Measurements from ENCODE around the gene TBC1D14. TPM values are rescaled to one million over a fixed set of nuclear protein-coding genes. Genes with fewer than 3 reads are reported as not detected.

The TBC1D14 gene
- total RNA-seq, 2 experiments from 2014 or later = 23.6 to 24.6 TPM

- no peaks in the 10 kb centered on the region for H3K9me3 Mint-ChIP-seq
- DNase-seq = peak; percentile 53
- CTCF ChIA-PET = interaction anchor here (0.7 to 8.2 kb wide), 10 partner anchors 9 to 326 kb away, joined by 3 to 155 read pairs (median 6); partner anchors contain the start of gene GRPEL1
- peak within 1 kb of the TSS; percentile 89 for H3K4me3 Mint-ChIP-seq
- peaks cover 44% of the 10 kb centered on the region for H3K4me1 Mint-ChIP-seq (ENCODE audit: low read depth)
- peak within 1 kb of the TSS; percentile 46 for H3K27ac Mint-ChIP-seq
- H3K36me3 Mint-ChIP-seq (ENCODE audit: low read depth) = no peaks in the 10 kb centered on the region
- intact Hi-C loops (cut with micrococcal nuclease) = loop anchor here (1.0 to 2.0 kb wide), 8 partner anchors 25 to 369 kb away; partner anchors contain the start of genes BLOC1S4, GRPEL1, KIAA0232 and TBC1D14
- H3K27me3 Mint-ChIP-seq (ENCODE audit: low read depth) = no peaks in the 10 kb centered on the region
Observed at GRCh38 chr4:7043284-7044136, 133.9 kb downstream of the TBC1D14 start, which contains the start of gene TADA2B. Gene TADA2B, plus strand, starts transcription at chr4:7043372. Its CDS starts 208 bp downstream, at chr4:7043580.

DNA sequence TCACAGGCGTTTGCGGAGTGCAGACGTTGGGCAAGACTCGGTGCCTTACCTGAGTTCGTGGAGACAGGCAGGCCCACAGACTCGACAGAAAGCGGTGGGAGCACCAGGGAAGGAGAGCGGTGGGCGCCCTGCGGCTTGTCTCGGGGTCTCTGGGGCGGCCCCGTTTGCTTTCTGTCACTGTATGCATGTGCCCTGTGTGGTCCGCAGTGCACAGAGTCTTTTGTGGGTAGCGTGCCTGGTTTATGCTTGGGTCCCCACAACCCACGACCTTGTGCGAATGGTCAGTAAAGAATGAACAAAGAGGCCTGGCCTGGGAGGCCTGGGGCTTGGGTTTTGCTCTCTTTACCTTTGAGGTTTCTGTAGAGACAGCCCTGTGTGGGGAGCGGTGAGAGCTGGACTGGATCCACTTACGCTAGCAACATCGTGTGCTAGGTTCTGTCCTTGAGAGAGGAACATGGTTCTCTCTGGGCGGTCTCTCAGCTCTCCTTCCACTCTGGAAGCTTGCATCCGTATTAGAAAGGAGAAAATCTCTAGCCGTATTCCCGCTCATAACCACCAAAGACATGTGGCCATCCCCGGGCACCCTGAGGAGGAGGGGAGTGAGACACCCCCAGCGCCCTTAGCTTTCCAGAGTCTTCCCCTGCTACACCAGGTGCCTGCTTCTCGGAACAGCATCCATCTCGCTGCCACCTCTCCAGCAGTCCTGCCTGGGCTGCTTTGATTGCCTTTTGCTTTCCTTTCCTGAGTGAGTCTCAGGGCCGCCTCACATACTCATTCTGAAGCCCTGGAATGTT, 134.7 kb downstream of the TBC1D14 start:
- Mint-ChIP-seq H3K9me3 (no peaks in the 10 kb centered on the region), H3K27me3 (ENCODE audit: low read depth) (no peaks in the 10 kb centered on the region), H3K4me1 (ENCODE audit: low read depth) (peaks cover 50% of the 10 kb centered on the region), H3K36me3 (ENCODE audit: low read depth) (no peaks in the 10 kb centered on the region), H3K4me3 (peak overlapping the region; percentile 87), H3K27ac (peak overlapping the region; percentile 46)
- CTCF ChIA-PET = interaction anchor here (1.1 to 8.2 kb wide), 5 partner anchors 8 to 70 kb away, joined by 5 to 155 read pairs (median 8); partner anchors contain the start of gene GRPEL1
- intact Hi-C loops (cut with micrococcal nuclease) = loop anchor here (1.0 kb wide), 1 partner anchor 370 kb away; a partner anchor contains a TSS
- DNase-seq = no peak

- Mint-ChIP-seq H3K9me3 (no peaks in the 10 kb centered on the region), H3K4me3 (peak overlapping the region; percentile 87), H3K27me3 (ENCODE audit: low read depth) (no peaks in the 10 kb centered on the region), H3K27ac (peak overlapping the region; percentile 25), H3K4me1 (ENCODE audit: low read depth) (peaks cover 56% of the 10 kb centered on the region), H3K36me3 (ENCODE audit: low read depth) (no peaks in the 10 kb centered on the region)
- intact Hi-C loops (cut with micrococcal nuclease) = no loop called here
- no peak for DNase-seq
- CTCF ChIA-PET = interaction anchor here (0.7 to 8.2 kb wide), 4 partner anchors 10 to 71 kb away, joined by 3 to 155 read pairs (median 8); partner anchors contain the start of gene GRPEL1
Observed at GRCh38 chr4:7045553-7045952, 135.9 kb downstream of the TBC1D14 start.

- no peaks in the 10 kb centered on the region for H3K36me3 Mint-ChIP-seq (ENCODE audit: low read depth)
- CTCF ChIA-PET = interaction anchor here (0.7 to 8.2 kb wide), 3 partner anchors 9 to 72 kb away, joined by 3 to 155 read pairs (median 3); partner anchors contain the start of gene GRPEL1
Observed at GRCh38 chr4:7045961-7046921, 136.6 kb downstream of the TBC1D14 start.

DNA sequence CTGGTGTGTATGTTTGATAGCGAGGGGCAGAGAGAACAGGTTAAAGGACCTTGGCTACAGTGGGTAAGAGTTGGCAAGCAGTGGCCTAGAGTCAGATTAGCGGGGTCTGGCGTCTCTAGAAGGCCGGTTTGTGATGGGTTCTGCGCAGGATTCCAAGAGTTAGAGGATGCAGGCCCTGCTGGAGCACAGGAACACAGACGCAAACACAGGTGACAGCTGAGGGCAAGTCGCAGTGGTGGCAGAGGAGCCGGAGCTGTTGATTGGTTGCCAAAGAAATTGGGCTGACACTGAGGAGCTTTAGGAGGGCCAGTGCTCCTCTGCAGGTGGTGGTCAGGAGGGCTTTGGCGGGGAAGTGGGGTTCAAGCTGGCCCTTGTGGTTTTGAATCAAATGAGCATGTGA, 137.3 kb downstream of the TBC1D14 start:
- no peaks in the 10 kb centered on the region for H3K27me3 Mint-ChIP-seq (ENCODE audit: low read depth)
- intact Hi-C loops (cut with micrococcal nuclease) = no loop called here
- no peak for DNase-seq
- peak overlapping the region; percentile 44 for H3K27ac Mint-ChIP-seq
- peaks cover 54% of the 10 kb centered on the region for H3K4me1 Mint-ChIP-seq (ENCODE audit: low read depth)
- no peak overlapping the region for H3K4me3 Mint-ChIP-seq
- H3K9me3 Mint-ChIP-seq = no peaks in the 10 kb centered on the region
- H3K36me3 Mint-ChIP-seq (ENCODE audit: low read depth) = no peaks in the 10 kb centered on the region
- CTCF ChIA-PET = interaction anchor here (0.6 to 8.2 kb wide), 2 partner anchors 21 to 130 kb away, joined by 3 to 155 read pairs; partner anchors contain the start of gene GRPEL1

More at GRCh38 chr4:7045961-7046921, 136.6 kb downstream of the TBC1D14 start:
- H3K27me3 Mint-ChIP-seq (ENCODE audit: low read depth) = no peaks in the 10 kb centered on the region
- no peak for DNase-seq
- H3K4me3 Mint-ChIP-seq = peak overlapping the region; percentile 87
- H3K9me3 Mint-ChIP-seq = no peaks in the 10 kb centered on the region
- intact Hi-C loops (cut with micrococcal nuclease) = no loop called here
- peaks cover 56% of the 10 kb centered on the region for H3K4me1 Mint-ChIP-seq (ENCODE audit: low read depth)
- H3K27ac Mint-ChIP-seq = peak overlapping the region; percentile 9

GRCh38 chr4:7048642-7049041, 139.0 kb downstream of the TBC1D14 start:
- intact Hi-C loops (cut with micrococcal nuclease) = no loop called here
- no peak overlapping the region for H3K27ac Mint-ChIP-seq
- H3K36me3 Mint-ChIP-seq (ENCODE audit: low read depth) = no peaks in the 10 kb centered on the region
- peaks cover 62% of the 10 kb centered on the region for H3K4me1 Mint-ChIP-seq (ENCODE audit: low read depth)
- H3K9me3 Mint-ChIP-seq = no peaks in the 10 kb centered on the region
- DNase-seq = no peak
- H3K4me3 Mint-ChIP-seq = no peak overlapping the region
- no peaks in the 10 kb centered on the region for H3K27me3 Mint-ChIP-seq (ENCODE audit: low read depth)
- CTCF ChIA-PET = interaction anchor here (2.1 kb wide), 1 partner anchor 22 kb away, joined by 9 read pairs; no protein-coding TSS in a partner anchor

- CTCF ChIA-PET = interaction anchor here (1.3 to 2.1 kb wide), 2 partner anchors 14 to 21 kb away, joined by 3 to 9 read pairs; no protein-coding TSS in a partner anchor
- H3K36me3 Mint-ChIP-seq (ENCODE audit: low read depth) = peaks cover 3% of the 10 kb centered on the region
- no peak overlapping the region for H3K27ac Mint-ChIP-seq
- DNase-seq = no peak
- H3K4me1 Mint-ChIP-seq (ENCODE audit: low read depth) = peaks cover 64% of the 10 kb centered on the region
- no peaks in the 10 kb centered on the region for H3K9me3 Mint-ChIP-seq
- intact Hi-C loops (cut with micrococcal nuclease) = no loop called here
- H3K27me3 Mint-ChIP-seq (ENCODE audit: low read depth) = no peaks in the 10 kb centered on the region
- no peak overlapping the region for H3K4me3 Mint-ChIP-seq
Observed at GRCh38 chr4:7049295-7049694, 139.7 kb downstream of the TBC1D14 start.

- H3K4me1 Mint-ChIP-seq (ENCODE audit: low read depth) = peaks cover 60% of the 10 kb centered on the region
- CTCF ChIA-PET = interaction anchor here (0.9 to 2.1 kb wide), 3 partner anchors 13 to 21 kb away, joined by 3 to 9 read pairs (median 3); no protein-coding TSS in a partner anchor
- no peak for DNase-seq
- H3K4me3 Mint-ChIP-seq = no peak overlapping the region
- no peaks in the 10 kb centered on the region for H3K27me3 Mint-ChIP-seq (ENCODE audit: low read depth)
- no peaks in the 10 kb centered on the region for H3K9me3 Mint-ChIP-seq
- H3K27ac Mint-ChIP-seq = no peak overlapping the region
- peaks cover 6% of the 10 kb centered on the region for H3K36me3 Mint-ChIP-seq (ENCODE audit: low read depth)
- intact Hi-C loops (cut with micrococcal nuclease) = no loop called here
Observed at GRCh38 chr4:7049739-7050138, 140.1 kb downstream of the TBC1D14 start.

DNA sequence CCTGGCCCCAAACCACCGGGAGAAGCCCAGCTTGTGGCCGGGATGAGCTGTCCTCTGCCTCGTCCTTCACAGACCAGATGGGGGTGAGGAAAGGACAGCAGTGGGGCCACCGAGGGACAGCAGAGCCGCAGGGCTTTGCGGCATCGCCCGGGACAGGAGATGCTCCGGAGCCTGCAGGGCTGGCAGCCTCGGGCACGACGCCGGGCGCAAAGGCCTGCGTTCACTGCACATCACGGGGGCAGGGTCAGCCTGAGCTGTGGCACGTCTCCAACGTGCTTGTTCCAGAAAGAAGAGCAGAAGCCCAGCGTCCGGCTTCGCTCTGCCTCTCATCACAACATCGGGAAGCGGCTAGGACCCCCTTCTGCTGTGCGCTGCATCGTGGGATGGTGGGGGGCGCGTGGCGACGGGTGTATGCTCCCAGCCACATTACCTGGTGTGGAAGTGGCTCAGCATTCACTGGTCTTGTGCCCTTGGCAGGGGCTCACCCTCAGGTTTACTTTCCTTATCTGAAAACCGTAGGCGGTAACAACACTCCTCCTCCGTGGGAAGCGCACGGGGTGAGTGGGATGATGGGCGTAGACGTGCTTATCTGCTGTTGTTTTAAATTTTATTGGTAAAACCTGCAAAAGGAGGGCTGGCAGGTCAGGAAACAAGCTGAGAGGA, 141.0 kb downstream of the TBC1D14 start:
- Mint-ChIP-seq H3K36me3 (ENCODE audit: low read depth) (peaks cover 6% of the 10 kb centered on the region), H3K4me1 (ENCODE audit: low read depth) (peaks cover 53% of the 10 kb centered on the region), H3K27ac (no peak overlapping the region), H3K9me3 (no peaks in the 10 kb centered on the region), H3K27me3 (ENCODE audit: low read depth) (no peaks in the 10 kb centered on the region), H3K4me3 (no peak overlapping the region)
- CTCF ChIA-PET = interaction anchor here (0.7 to 2.1 kb wide), 4 partner anchors 13 to 152 kb away, joined by 3 to 9 read pairs (median 4); no protein-coding TSS in a partner anchor
- no peak for DNase-seq
- intact Hi-C loops (cut with micrococcal nuclease) = no loop called here

DNA sequence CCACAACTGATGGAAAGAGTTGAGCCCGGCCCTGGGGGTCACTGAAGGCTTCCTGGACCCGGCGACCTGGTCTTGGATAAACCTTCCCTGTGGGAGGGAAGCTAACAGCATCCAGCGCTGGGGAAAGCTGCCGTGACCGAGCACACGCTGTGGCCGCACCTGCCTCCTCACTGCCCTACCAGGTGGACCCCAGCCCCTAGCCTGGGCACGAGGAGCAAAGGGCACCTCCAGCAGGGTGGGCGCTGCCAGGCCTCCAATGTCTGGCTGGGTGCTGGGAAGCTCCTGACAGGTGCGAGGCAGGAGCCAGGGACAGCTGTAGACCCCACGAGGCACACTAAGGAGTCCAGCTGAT, 141.5 kb downstream of the TBC1D14 start:
- Mint-ChIP-seq H3K27ac (no peak overlapping the region), H3K27me3 (ENCODE audit: low read depth) (no peaks in the 10 kb centered on the region), H3K9me3 (no peaks in the 10 kb centered on the region), H3K36me3 (ENCODE audit: low read depth) (peaks cover 6% of the 10 kb centered on the region), H3K4me1 (ENCODE audit: low read depth) (peaks cover 48% of the 10 kb centered on the region), H3K4me3 (no peak overlapping the region)
- intact Hi-C loops (cut with micrococcal nuclease) = no loop called here
- no peak for DNase-seq
- CTCF ChIA-PET = interaction anchor here (0.7 kb wide), 1 partner anchor 153 kb away, joined by 4 read pairs; no protein-coding TSS in a partner anchor
